Measurements from ENCODE around the gene GJA9.

DNA sequence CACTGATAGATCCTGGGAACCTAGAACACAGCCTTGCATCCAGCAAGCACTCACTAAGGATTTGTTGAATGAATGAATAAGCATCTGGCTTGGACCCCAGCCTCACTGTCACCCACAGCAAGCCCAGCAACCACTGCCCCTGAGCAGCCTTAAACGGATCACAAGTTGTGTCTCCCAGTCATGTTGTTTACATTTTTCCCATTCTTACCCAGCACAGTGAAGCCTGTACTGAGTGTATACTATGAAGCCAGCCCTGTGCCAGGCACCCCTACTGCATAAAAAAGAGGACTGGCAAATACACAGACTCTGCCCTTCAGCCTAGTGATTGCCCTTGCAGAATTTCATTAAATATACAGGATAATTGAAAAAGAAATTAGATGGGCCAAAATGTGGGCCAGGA is 52.0 kb downstream of the GJA9 start:
- TF ChIP-seq POLR2AphosphoS5 (IDR thresholded peaks at IDR 0.05) (no peak), POLR2A (IDR thresholded peaks at IDR 0.05) (no peak)
